ENCODE measurements around the gene CCDC14.
"Not testable (repeated sequence)": the region's sequence is repeated elsewhere in the genome, so short reads cannot be mapped to it uniquely, and the experiment has no call there.

The CCDC14 gene

GRCh38 chr3:123986427-123986826 lies 25.4 kb upstream of the CCDC14 start:
- TF ChIP-seq CTCF (IDR thresholded peaks at IDR 0.05; ENCODE audit: low read depth, low read length, missing control alignments) = no peak
- no peak overlapping the region for H3K4me3 ChIP-seq (replicated peaks; ENCODE audit: low read depth, low read length)
- no peak for DNase-seq (ENCODE audit: extremely low read depth, low read depth)

GRCh38 chr3:123984957-123985356 lies 23.9 kb upstream of the CCDC14 start:
- DNase-seq (ENCODE audit: extremely low read depth, low read depth) = no peak
- TF ChIP-seq CTCF (IDR thresholded peaks at IDR 0.05; ENCODE audit: low read depth, low read length, missing control alignments) = no peak
- H3K4me3 ChIP-seq (replicated peaks; ENCODE audit: low read depth, low read length) = no peak overlapping the region

GRCh38 chr3:123984350-123984749 lies 23.3 kb upstream of the CCDC14 start:
- no peak for TF ChIP-seq CTCF (IDR thresholded peaks at IDR 0.05; ENCODE audit: low read depth, low read length, missing control alignments)
- H3K4me3 ChIP-seq (replicated peaks; ENCODE audit: low read depth, low read length) = no peak overlapping the region
- DNase-seq (ENCODE audit: extremely low read depth, low read depth) = no peak

- H3K4me3 ChIP-seq (replicated peaks; ENCODE audit: low read depth, low read length); DNase-seq (ENCODE audit: extremely low read depth, low read depth): not testable (repeated sequence)
Measured at GRCh38 chr3:123981317-123981716, 20.3 kb upstream of the CCDC14 start.

GRCh38 chr3:123980539-123980938 lies 19.5 kb upstream of the CCDC14 start:
- DNase-seq (ENCODE audit: extremely low read depth, low read depth) = no peak
- H3K4me3 ChIP-seq (replicated peaks; ENCODE audit: low read depth, low read length) = no peak overlapping the region; the same call in 1 of the 2 replicates
- TF ChIP-seq CTCF (IDR thresholded peaks at IDR 0.05; ENCODE audit: low read depth, low read length, missing control alignments) = no peak

- not testable (repeated sequence) for DNase-seq (ENCODE audit: extremely low read depth, low read depth)
- TF ChIP-seq CTCF (IDR thresholded peaks at IDR 0.05; ENCODE audit: low read depth, low read length, missing control alignments) = peak; percentile 63
- peak overlapping the region; percentile 32 for H3K4me3 ChIP-seq (replicated peaks; ENCODE audit: low read depth, low read length)
Measured at GRCh38 chr3:123979525-123980501, 18.8 kb upstream of the CCDC14 start.

- not testable (repeated sequence) for H3K4me3 ChIP-seq (replicated peaks; ENCODE audit: low read depth, low read length); DNase-seq (ENCODE audit: extremely low read depth, low read depth)
Measured at GRCh38 chr3:123976904-123977303, 15.9 kb upstream of the CCDC14 start.

GRCh38 chr3:123976181-123976898 lies 15.3 kb upstream of the CCDC14 start:
- not testable (repeated sequence) for DNase-seq (ENCODE audit: extremely low read depth, low read depth)

GRCh38 chr3:123975030-123975429 lies 14.0 kb upstream of the CCDC14 start:
- not testable (repeated sequence) for DNase-seq (ENCODE audit: extremely low read depth, low read depth); H3K4me3 ChIP-seq (replicated peaks; ENCODE audit: low read depth, low read length)

More at GRCh38 chr3:123976181-123976898, 15.3 kb upstream of the CCDC14 start:
- H3K4me3 ChIP-seq (replicated peaks; ENCODE audit: low read depth, low read length) = not testable (repeated sequence)

Data from HFF-Myc (cell line).